ENCODE measurements around the gene DRG1.

DRG1 gene

GRCh38 chr22:31360029-31360428, 39.4 kb upstream of the DRG1 start:
- Histone ChIP-seq H3K27ac (ENCODE audit: low read depth, low read length) (no peak overlapping the region), H3K79me1 (ENCODE audit: low read length) (no peaks in the 10 kb centered on the region), H3K9ac (ENCODE audit: low read length) (no peak overlapping the region), H3K9me3 (ENCODE audit: insufficient read depth, low read depth, low read length) (no peaks in the 10 kb centered on the region), H2BK12ac (ENCODE audit: low read length) (no peak overlapping the region), H3K36me3 (ENCODE audit: control insufficient read depth in 1 of 2, insufficient read depth in 2 of 2, low read length in 2 of 2) (no peaks in the 10 kb centered on the region), H3K14ac (ENCODE audit: low read length) (no peak overlapping the region), H3K4me3 (ENCODE audit: low read depth, low read length) (no peak overlapping the region), H3K4me1 (ENCODE audit: control insufficient read depth in 1 of 2, insufficient read depth in 2 of 2, low read length in 2 of 2) (no peaks in the 10 kb centered on the region), H2BK5ac (ENCODE audit: low read depth, low read length, poor library complexity) (no peak overlapping the region), H2AFZ (ENCODE audit: insufficient read depth, low read length, poor library complexity) (no peak overlapping the region), H2AK5ac (ENCODE audit: low read length) (no peak overlapping the region), H2BK120ac (ENCODE audit: insufficient read depth, low read length, poor library complexity) (no peak overlapping the region), H3K4ac (ENCODE audit: low read depth, low read length) (no peak overlapping the region), H3K79me2 (ENCODE audit: control insufficient read depth, insufficient read depth, low read length, poor library complexity) (no peaks in the 10 kb centered on the region), H3K27me3 (ENCODE audit: insufficient read depth, low read length) (no peaks in the 10 kb centered on the region), H4K91ac (ENCODE audit: low read depth, low read length) (no peak overlapping the region), H4K12ac (ENCODE audit: low read depth, low read length) (no peak overlapping the region), H3K18ac (ENCODE audit: low read length) (no peak overlapping the region), H3K23ac (ENCODE audit: low read length) (no peak overlapping the region), H3K4me2 (ENCODE audit: low read length) (no peak overlapping the region), H4K8ac (ENCODE audit: low read depth, low read length) (no peak overlapping the region)
- no CpG with 5 or more reads among the region's 1 CpG for WGBS (ENCODE audit: extremely low coverage, insufficient coverage, insufficient read length)
- no peak for DNase-seq

GRCh38 chr22:31361743-31362142, 37.7 kb upstream of the DRG1 start:
- H4K12ac ChIP-seq (ENCODE audit: low read depth, low read length), result no peak overlapping the region
- H3K79me1 ChIP-seq (ENCODE audit: low read length), result no peaks in the 10 kb centered on the region
- H3K4me3 ChIP-seq (ENCODE audit: low read depth, low read length), result no peak overlapping the region
- H4K8ac ChIP-seq (ENCODE audit: low read depth, low read length), result no peak overlapping the region
- no peak for DNase-seq
- no peak overlapping the region for H3K14ac ChIP-seq (ENCODE audit: low read length)
- no peaks in the 10 kb centered on the region for H3K79me2 ChIP-seq (ENCODE audit: control insufficient read depth, insufficient read depth, low read length, poor library complexity)
- H4K91ac ChIP-seq (ENCODE audit: low read depth, low read length), result no peak overlapping the region
- no peak overlapping the region for H2BK12ac ChIP-seq (ENCODE audit: low read length)
- H2AK5ac ChIP-seq (ENCODE audit: low read length), result no peak overlapping the region
- H2BK120ac ChIP-seq (ENCODE audit: insufficient read depth, low read length, poor library complexity), result no peak overlapping the region
- no peak overlapping the region for H3K9ac ChIP-seq (ENCODE audit: low read length)
- H3K23ac ChIP-seq (ENCODE audit: low read length), result no peak overlapping the region
- no CpG with 5 or more reads among the region's 1 CpG for WGBS (ENCODE audit: extremely low coverage, insufficient coverage, insufficient read length)
- no peaks in the 10 kb centered on the region for H3K9me3 ChIP-seq (ENCODE audit: insufficient read depth, low read depth, low read length)
- no peak overlapping the region for H3K27ac ChIP-seq (ENCODE audit: low read depth, low read length)
- H3K4me2 ChIP-seq (ENCODE audit: low read length), result no peak overlapping the region
- no peak overlapping the region for H3K4ac ChIP-seq (ENCODE audit: low read depth, low read length)
- H3K18ac ChIP-seq (ENCODE audit: low read length), result no peak overlapping the region
- no peak overlapping the region for H2AFZ ChIP-seq (ENCODE audit: insufficient read depth, low read length, poor library complexity)
- no peaks in the 10 kb centered on the region for H3K36me3 ChIP-seq (ENCODE audit: control insufficient read depth in 1 of 2, insufficient read depth in 2 of 2, low read length in 2 of 2)
- no peak overlapping the region for H2BK5ac ChIP-seq (ENCODE audit: low read depth, low read length, poor library complexity)
- H3K27me3 ChIP-seq (ENCODE audit: insufficient read depth, low read length), result no peaks in the 10 kb centered on the region
- H3K4me1 ChIP-seq (ENCODE audit: control insufficient read depth in 1 of 2, insufficient read depth in 2 of 2, low read length in 2 of 2), result no peaks in the 10 kb centered on the region

- Histone ChIP-seq H4K8ac (ENCODE audit: low read depth, low read length) (no peak overlapping the region), H3K23ac (ENCODE audit: low read length) (no peak overlapping the region), H3K36me3 (ENCODE audit: control insufficient read depth in 1 of 2, insufficient read depth in 2 of 2, low read length in 2 of 2) (no peaks in the 10 kb centered on the region), H2AK5ac (ENCODE audit: low read length) (no peak overlapping the region), H3K79me1 (ENCODE audit: low read length) (no peaks in the 10 kb centered on the region), H3K79me2 (ENCODE audit: control insufficient read depth, insufficient read depth, low read length, poor library complexity) (no peaks in the 10 kb centered on the region), H4K91ac (ENCODE audit: low read depth, low read length) (no peak overlapping the region), H2BK5ac (ENCODE audit: low read depth, low read length, poor library complexity) (no peak overlapping the region), H3K18ac (ENCODE audit: low read length) (no peak overlapping the region), H3K4me3 (ENCODE audit: low read depth, low read length) (no peak overlapping the region), H2BK12ac (ENCODE audit: low read length) (no peak overlapping the region), H3K27me3 (ENCODE audit: insufficient read depth, low read length) (no peaks in the 10 kb centered on the region), H3K9ac (ENCODE audit: low read length) (no peak overlapping the region), H3K9me3 (ENCODE audit: insufficient read depth, low read depth, low read length) (no peaks in the 10 kb centered on the region), H3K4ac (ENCODE audit: low read depth, low read length) (no peak overlapping the region), H3K27ac (ENCODE audit: low read depth, low read length) (no peak overlapping the region), H3K4me1 (ENCODE audit: control insufficient read depth in 1 of 2, insufficient read depth in 2 of 2, low read length in 2 of 2) (no peaks in the 10 kb centered on the region), H2AFZ (ENCODE audit: insufficient read depth, low read length, poor library complexity) (no peak overlapping the region), H2BK120ac (ENCODE audit: insufficient read depth, low read length, poor library complexity) (no peak overlapping the region), H3K4me2 (ENCODE audit: low read length) (no peak overlapping the region), H4K12ac (ENCODE audit: low read depth, low read length) (no peak overlapping the region), H3K14ac (ENCODE audit: low read length) (no peak overlapping the region)
- no CpG with 5 or more reads among the region's 3 CpGs for WGBS (ENCODE audit: extremely low coverage, insufficient coverage, insufficient read length)
- no peak for DNase-seq
Measured at GRCh38 chr22:31363885-31364465, 35.4 kb upstream of the DRG1 start.

- Histone ChIP-seq H3K27ac (ENCODE audit: low read depth, low read length) (no peak overlapping the region), H3K23ac (ENCODE audit: low read length) (no peak overlapping the region), H3K9ac (ENCODE audit: low read length) (no peak overlapping the region), H2BK12ac (ENCODE audit: low read length) (no peak overlapping the region), H4K91ac (ENCODE audit: low read depth, low read length) (no peak overlapping the region), H3K4me3 (ENCODE audit: low read depth, low read length) (no peak overlapping the region), H4K12ac (ENCODE audit: low read depth, low read length) (no peak overlapping the region), H3K27me3 (ENCODE audit: insufficient read depth, low read length) (no peaks in the 10 kb centered on the region), H2AK5ac (ENCODE audit: low read length) (no peak overlapping the region), H3K79me1 (ENCODE audit: low read length) (no peaks in the 10 kb centered on the region), H3K36me3 (ENCODE audit: control insufficient read depth in 1 of 2, insufficient read depth in 2 of 2, low read length in 2 of 2) (no peaks in the 10 kb centered on the region), H3K4me2 (ENCODE audit: low read length) (no peak overlapping the region), H2BK5ac (ENCODE audit: low read depth, low read length, poor library complexity) (no peak overlapping the region), H4K8ac (ENCODE audit: low read depth, low read length) (no peak overlapping the region), H3K79me2 (ENCODE audit: control insufficient read depth, insufficient read depth, low read length, poor library complexity) (no peaks in the 10 kb centered on the region), H2BK120ac (ENCODE audit: insufficient read depth, low read length, poor library complexity) (no peak overlapping the region), H3K14ac (ENCODE audit: low read length) (no peak overlapping the region), H3K4ac (ENCODE audit: low read depth, low read length) (no peak overlapping the region), H3K9me3 (ENCODE audit: insufficient read depth, low read depth, low read length) (no peaks in the 10 kb centered on the region), H3K4me1 (ENCODE audit: control insufficient read depth in 1 of 2, insufficient read depth in 2 of 2, low read length in 2 of 2) (no peaks in the 10 kb centered on the region), H2AFZ (ENCODE audit: insufficient read depth, low read length, poor library complexity) (no peak overlapping the region), H3K18ac (ENCODE audit: low read length) (no peak overlapping the region)
- no CpG with 5 or more reads among the region's 3 CpGs for WGBS (ENCODE audit: extremely low coverage, insufficient coverage, insufficient read length)
- no peak for DNase-seq
Measured at GRCh38 chr22:31367426-31367825, 32.0 kb upstream of the DRG1 start.

Data from trophoblast cell (in vitro differentiated cells and primary cell).